ENCODE measurements around the gene GGTA1.
"Not testable (repeated sequence)": the region's sequence is repeated elsewhere in the genome, so short reads cannot be mapped to it uniquely, and the experiment has no call there.

Gene GGTA1

GRCh38 chr9:121499427-121500164, at the start of gene GGTA1:
Gene GGTA1 (minus strand): TSS chr9:121499844. CDS start chr9:121467922, 31,922 bp downstream.
- peak; percentile 56 for DNase-seq (ENCODE audit: low read depth)

DNA sequence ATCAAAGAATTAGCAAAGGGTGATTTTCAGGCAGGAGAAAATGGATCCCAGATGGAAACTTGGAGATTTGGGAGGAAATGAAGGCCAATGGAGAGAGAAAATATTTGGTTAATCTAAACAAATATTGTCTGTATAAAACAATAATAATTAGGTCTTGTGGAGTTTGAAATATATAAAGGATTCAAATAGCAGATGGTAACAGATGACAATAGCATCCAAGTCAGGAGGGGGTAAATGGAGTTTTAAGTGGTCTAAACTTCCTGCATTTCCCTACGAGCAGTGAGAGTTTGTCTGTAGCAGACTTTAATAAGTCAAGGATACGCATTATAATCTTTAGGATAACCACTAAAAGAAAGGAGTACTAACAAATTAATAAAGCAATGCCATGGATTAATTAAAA, 49.0 kb upstream of the GGTA1 start:
- no peak for DNase-seq (ENCODE audit: low read depth)

DNA sequence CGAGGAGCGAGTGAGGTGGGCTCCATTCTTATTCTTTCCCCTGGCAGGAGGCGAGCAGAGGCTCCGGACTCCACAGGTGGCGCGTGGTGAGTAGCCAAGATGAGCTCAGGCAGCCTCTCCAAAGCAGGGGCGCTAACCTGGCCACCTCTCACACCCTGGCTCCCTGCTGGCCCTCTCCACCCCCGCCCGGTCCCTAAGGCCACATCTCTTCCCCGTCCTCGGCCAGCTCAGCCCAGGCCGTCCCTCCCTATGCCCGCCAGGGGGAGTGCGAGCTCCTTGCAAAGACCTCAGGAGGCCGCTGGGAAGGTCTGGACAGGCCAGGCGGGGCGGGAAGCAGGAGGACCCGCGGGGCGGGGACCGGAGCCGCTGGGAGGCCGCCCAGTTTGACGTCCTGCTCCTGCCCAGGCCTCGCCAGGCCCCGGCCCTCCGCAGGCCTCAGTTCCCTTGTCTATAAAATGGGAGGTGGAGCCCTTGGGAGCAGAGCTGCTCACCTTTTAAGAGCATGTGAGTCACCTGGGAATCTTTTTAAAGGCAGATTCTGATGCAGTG, 46.3 kb upstream of the GGTA1 start:
- peak; percentile 91 for DNase-seq (ENCODE audit: low read depth)

DNA sequence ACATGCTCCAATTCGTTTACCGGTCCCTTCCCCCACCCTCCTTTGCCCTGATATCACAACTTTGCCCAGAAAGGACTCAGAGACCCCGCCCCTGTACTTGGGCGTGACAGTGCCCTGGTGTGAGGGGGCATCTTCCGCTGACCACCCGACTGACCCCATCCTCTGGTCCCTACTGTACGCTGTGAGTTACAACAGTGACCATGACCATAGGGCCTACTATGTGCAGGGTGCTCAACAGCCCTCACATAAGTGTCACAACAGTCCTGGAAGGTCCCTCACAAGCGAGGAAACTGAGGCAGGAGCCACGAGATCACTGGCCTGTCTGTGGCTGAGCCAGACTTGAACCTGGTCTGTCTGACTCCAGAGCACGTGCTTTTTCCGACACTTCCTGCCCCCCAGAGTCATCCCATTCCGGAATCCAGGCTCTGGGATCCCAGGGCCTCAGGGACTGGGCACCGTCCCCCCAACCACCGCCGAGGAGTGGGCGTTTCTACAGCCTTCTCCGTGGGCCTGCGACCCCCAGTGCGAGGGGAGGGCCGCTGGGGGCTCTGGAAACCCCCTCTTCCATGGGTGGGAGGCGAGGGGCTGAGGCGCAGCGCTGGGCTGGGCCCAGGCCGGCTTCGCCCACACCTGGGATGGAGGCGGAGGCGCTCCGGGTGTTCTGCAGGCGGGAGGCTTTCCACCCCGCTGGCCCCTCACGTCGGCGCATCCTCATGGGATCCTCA, 45.7 kb upstream of the GGTA1 start:
- no peak for DNase-seq (ENCODE audit: low read depth)

GRCh38 chr9:121542025-121542424, 42.4 kb upstream of the GGTA1 start:
- DNase-seq (ENCODE audit: low read depth): no peak

- DNase-seq (ENCODE audit: low read depth): no peak
These were observed 41.6 kb upstream of the GGTA1 start for GRCh38 chr9:121541256-121541655.

DNA sequence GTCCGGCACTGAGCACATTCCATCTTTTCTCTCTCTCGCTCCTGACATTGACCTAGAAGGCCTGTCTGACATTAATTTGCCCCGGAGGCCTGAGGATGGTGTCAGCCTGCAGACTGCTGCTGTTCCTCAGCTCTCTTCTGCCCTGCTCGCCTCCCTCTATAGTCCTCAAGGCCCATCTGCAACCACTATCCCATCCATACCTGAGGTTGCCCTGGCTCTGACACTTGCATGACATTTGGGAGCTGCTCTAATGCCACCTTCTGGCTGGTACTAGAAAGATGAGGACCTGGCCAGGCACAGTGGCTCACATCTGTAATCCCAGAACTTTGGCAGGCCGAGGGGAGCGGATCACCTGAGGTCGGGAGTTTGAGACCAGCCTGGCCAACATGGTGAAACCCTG, 38.6 kb upstream of the GGTA1 start:
- no peak for DNase-seq (ENCODE audit: low read depth)

GRCh38 chr9:121537283-121537682, 37.6 kb upstream of the GGTA1 start:
- no peak for DNase-seq (ENCODE audit: low read depth)

GRCh38 chr9:121532881-121533280, 33.2 kb upstream of the GGTA1 start:
- no peak for DNase-seq (ENCODE audit: low read depth)

GRCh38 chr9:121529237-121529987, 29.8 kb upstream of the GGTA1 start:
- peak; percentile 85 for DNase-seq (ENCODE audit: low read depth)

DNA sequence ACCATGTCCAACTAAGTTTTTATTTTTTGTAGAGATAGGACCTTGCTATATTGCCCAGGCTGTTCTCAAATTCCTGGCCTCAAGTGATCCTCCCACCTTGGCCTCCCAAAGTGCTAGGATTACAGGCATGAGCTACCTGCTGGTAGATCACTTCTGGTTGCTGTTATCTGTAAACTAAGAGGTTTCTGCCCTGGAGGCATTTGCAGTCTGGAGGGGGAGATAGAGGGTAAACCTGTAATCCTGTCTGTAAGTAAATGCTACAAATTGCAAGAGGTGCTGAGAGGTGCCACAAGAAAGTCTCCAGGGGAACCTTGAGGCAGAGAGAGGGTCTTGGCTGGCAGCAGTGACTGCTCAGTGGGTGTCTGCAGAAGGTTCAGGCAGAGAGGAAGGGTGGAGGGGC, 29.0 kb upstream of the GGTA1 start:
- no peak for DNase-seq (ENCODE audit: low read depth)

DNA sequence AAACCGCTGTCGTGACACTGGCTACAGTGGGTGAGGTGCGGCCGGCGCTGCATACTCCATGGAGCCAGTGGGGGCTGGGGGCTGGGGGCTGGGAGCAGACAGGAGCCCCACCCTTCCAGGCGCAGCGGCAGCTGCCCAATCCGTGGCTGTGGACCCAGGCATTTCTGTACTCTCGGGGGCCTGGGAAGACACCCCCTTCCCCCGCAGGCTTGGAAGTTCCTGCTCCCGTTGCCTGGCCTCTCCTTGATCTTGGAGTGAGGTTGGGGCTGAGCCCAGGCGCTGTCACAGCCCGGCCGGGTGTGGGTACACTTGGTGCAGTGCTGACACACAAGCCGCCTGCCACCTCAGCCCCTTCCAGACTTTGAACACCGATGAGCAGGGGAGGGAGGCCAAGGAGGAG, 27.7 kb upstream of the GGTA1 start:
- DNase-seq (ENCODE audit: low read depth): no peak

GRCh38 chr9:121519688-121520087, 20.0 kb upstream of the GGTA1 start:
- not testable (repeated sequence) for DNase-seq (ENCODE audit: low read depth)

DNA sequence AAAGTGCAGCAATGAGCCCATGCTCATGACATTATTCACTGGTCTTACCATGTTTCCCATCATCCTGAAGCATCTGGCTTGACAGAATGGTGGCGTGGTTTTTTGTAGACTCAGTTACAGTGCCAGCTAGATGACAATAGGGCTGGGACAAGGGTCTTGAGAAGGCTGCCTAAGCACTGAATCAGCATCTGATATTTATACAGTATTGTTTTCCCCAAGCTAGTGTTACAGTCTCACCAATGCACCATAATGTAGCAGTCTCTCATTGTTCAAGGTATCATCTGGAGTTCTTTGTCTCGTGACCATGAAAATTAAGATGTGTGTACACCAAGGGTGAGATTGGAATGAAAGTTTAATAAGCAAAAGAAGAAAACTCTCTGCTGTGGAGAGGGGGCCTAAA, 19.0 kb upstream of the GGTA1 start:
- no peak for DNase-seq (ENCODE audit: low read depth)

DNA sequence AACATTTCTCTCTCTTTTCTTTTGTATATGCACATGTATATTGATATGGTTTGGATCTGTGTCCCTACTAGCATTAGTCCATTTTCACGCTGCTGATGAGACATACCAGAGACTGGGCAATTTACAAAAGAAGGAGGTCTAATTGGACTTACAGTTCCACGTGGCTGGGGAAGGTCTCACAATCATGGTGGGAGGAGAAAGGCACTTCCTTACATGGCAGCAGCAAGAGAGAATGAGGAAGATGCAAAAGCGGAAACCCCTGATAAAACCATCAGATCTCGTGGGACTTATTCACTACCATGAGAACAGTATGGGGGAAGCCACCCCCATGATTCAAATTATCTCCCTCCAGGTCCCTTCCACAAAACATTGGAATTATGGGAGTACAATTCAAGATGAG, 13.5 kb upstream of the GGTA1 start:
- DNase-seq (ENCODE audit: low read depth): not testable (repeated sequence)

- no peak for DNase-seq (ENCODE audit: low read depth)
These were observed 11.3 kb upstream of the GGTA1 start for GRCh38 chr9:121510766-121511550.

DNA sequence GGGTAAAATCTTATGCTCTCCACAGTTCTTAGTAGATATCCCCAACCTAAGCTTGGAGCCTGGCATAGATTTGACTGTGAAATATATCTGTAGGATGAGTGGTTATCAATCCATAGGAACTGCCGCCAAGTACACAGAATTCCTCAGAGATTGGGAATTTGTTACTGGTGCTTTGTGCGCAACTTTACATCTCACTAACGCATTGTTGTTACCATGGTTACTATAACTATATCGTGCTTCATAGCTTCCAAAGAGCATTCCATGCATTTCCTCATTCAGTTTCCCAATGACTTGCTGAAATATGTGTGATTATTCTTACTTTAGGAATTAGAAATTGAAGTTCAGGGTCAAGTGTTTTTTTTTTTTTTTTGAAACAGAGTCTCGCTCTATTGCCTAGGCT, 9.5 kb upstream of the GGTA1 start:
- DNase-seq (ENCODE audit: low read depth): no peak

DNA sequence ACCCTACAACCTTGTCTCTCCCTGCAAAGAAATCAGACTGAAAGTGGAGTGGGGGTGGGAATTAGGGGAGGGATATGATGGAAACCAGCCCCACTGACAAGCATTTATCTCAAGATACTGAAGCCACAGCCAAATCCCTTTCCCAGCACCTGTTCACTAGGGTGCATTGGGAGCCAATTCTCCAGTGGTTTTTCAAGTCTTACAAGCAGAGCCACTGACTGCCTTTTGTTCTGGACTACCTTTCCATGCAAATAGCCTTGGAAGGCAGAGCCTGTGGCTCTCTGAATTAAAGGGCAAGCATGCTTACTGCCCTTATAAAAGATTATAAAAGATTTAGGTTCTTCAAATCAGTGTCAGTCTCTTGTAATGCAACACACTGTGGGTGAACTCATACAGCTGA, 8.8 kb upstream of the GGTA1 start:
- no peak for DNase-seq (ENCODE audit: low read depth)

- DNase-seq (ENCODE audit: low read depth): no peak
These were observed 6.5 kb upstream of the GGTA1 start for GRCh38 chr9:121505903-121506735.

- DNase-seq (ENCODE audit: low read depth): no peak
These were observed 3.8 kb upstream of the GGTA1 start for GRCh38 chr9:121503444-121503843.

- no peak for DNase-seq (ENCODE audit: low read depth)
These were observed 478 bp upstream of the GGTA1 start for GRCh38 chr9:121500165-121500478.
